NCI-H1436 (cell line): ENCODE results near the gene GRB7.
A peak's percentile ranks its signal among the peaks of the same experiment; 100 is the strongest.
"Not testable (repeated sequence)": the region's sequence is repeated elsewhere in the genome, so short reads cannot be mapped to it uniquely, and the experiment has no call there.

Experiments used
- DNase-seq: peaks from one replicate; lab custom pipeline; 2025; lab: John Stamatoyannopoulos, UW

The GRB7 gene

GRCh38 chr17:39737760-39738567, at the start of gene GRB7:
Gene GRB7, plus strand, starts transcription at chr17:39737938. Its CDS starts 4,364 bp downstream, at chr17:39742302.
- peak; percentile 72 for DNase-seq

GRCh38 chr17:39688475-39688835, 49.3 kb upstream of the GRB7 start:
- DNase-seq, result no peak

GRCh38 chr17:39688945-39689344, 48.8 kb upstream of the GRB7 start:
- no peak for DNase-seq

GRCh38 chr17:39694593-39694992, 43.1 kb upstream of the GRB7 start:
- DNase-seq, result no peak

GRCh38 chr17:39695089-39695474, 42.7 kb upstream of the GRB7 start:
- no peak for DNase-seq

- no peak for DNase-seq
These were observed 41.0 kb upstream of the GRB7 start for GRCh38 chr17:39696731-39697130.

GRCh38 chr17:39697961-39698360, 39.8 kb upstream of the GRB7 start:
- no peak for DNase-seq

GRCh38 chr17:39699157-39699817, 38.5 kb upstream of the GRB7 start:
- not testable (repeated sequence) for DNase-seq

- DNase-seq, result no peak
These were observed 38.0 kb upstream of the GRB7 start, which contains the start of gene ERBB2 for GRCh38 chr17:39699818-39700147. Gene ERBB2, plus strand, starts transcription at chr17:39700064. Its CDS starts 175 bp downstream, at chr17:39700239.

- no peak for DNase-seq
These were observed 37.4 kb upstream of the GRB7 start for GRCh38 chr17:39700148-39700987.

GRCh38 chr17:39701012-39701783, 36.5 kb upstream of the GRB7 start:
- DNase-seq, result no peak

GRCh38 chr17:39701784-39702422, 35.8 kb upstream of the GRB7 start:
- no peak for DNase-seq

- no peak for DNase-seq
These were observed 34.5 kb upstream of the GRB7 start for GRCh38 chr17:39702901-39703893.

- DNase-seq, result no peak
These were observed 33.8 kb upstream of the GRB7 start for GRCh38 chr17:39703913-39704312.

- DNase-seq, result no peak
These were observed 32.8 kb upstream of the GRB7 start for GRCh38 chr17:39704821-39705551.

GRCh38 chr17:39705786-39706348, 31.9 kb upstream of the GRB7 start:
- no peak for DNase-seq

GRCh38 chr17:39706383-39706782, 31.4 kb upstream of the GRB7 start:
- no peak for DNase-seq

GRCh38 chr17:39706921-39707337, 30.8 kb upstream of the GRB7 start:
- no peak for DNase-seq
